GM12878 (cell line): Measurements from ENCODE around the gene SORL1. TPM values are rescaled to one million over a fixed set of nuclear protein-coding genes. Genes with fewer than 3 reads are reported as not detected.

Experiments
- ATAC-seq: fragments of 200-7000 bp; cut with Tn5 transposase; 3 replicates; pipeline ENCODE4 v1.9.1; 2020; ENCODE audit warnings: mild to moderate bottlenecking, moderate library complexity
- BruUV-seq: library from RNA; stranded (reverse); fragments of 400-500 nt; replicated peaks from 2 replicates; lab custom pipeline; 2021; lab: Mats Ljungman, UMichigan
- CTCF ChIA-PET: fragments of 300-600 bp; sonication (Branson Sonifier 250); formaldehyde crosslinking; extraction: SDS; loops from one replicate; lab custom pipeline; 2021; ENCODE audit warnings: inconsistent platforms; lab: Yijun Ruan, JAX
- POLR2A ChIA-PET: fragments of 350-600 bp; formaldehyde crosslinking; extraction: SDS; loops from one replicate; lab custom pipeline; 2021; ENCODE audit warnings: inconsistent platforms; lab: Charles Lee
- RAD21 ChIA-PET: fragments of 300-600 bp; sonication (Branson Sonifier 250); formaldehyde crosslinking; loops from one replicate; lab custom pipeline; 2023; ENCODE audit warnings: antibody characterized with exemption; ENCODE audit not compliant: unreplicated experiment; lab: Charles Lee
- SMC1A ChIA-PET: fragments of 300-600 bp; sonication (Branson Sonifier 250); formaldehyde crosslinking; loops from one replicate; lab custom pipeline; 2023; ENCODE audit not compliant: unreplicated experiment, uncharacterized antibody; lab: Charles Lee
- DNase-seq: peaks from one replicate; pipeline ENCODE4 v3.0.0-alpha.2; 2011; ENCODE audit warnings: low read depth, low spot score
- FAIRE-seq: peaks from 3 replicates; lab custom pipeline; 2011; peaks lifted over from hg19 to GRCh38; lab: Jason Lieb, UNC
- H2AFZ ChIP-seq: 2 replicates; pipeline ENCODE4 v1.6.0; 2011; ENCODE audit warnings: low read depth, low read length, control low read depth; ENCODE audit not compliant: control insufficient read depth
- H3K27ac ChIP-seq: 2 replicates; pipeline ENCODE4 v1.5.1; 2011; ENCODE audit warnings: control low read depth; ENCODE audit not compliant: control insufficient read depth, insufficient read depth
- H3K27me3 ChIP-seq, 2 experiments: replicated peaks in 1 of 2; 2 replicates each; pipeline versions ENCODE4 v1.6.0 to v1.6.1; 2011; ENCODE audit warnings: low read length in 1 of 2; ENCODE audit not compliant: control insufficient read depth in 2 of 2, insufficient read depth in 2 of 2
- H3K36me3 ChIP-seq, 2 experiments: 2 replicates each; pipeline ENCODE4 v1.5.1; 2011; ENCODE audit warnings: low read length in 1 of 2; ENCODE audit not compliant: control insufficient read depth in 2 of 2, insufficient read depth in 2 of 2
- H3K4me1 ChIP-seq: 2 replicates; pipeline ENCODE4 v1.6.1; 2011; ENCODE audit warnings: mild to moderate bottlenecking, low read length, moderate library complexity, mixed read lengths; ENCODE audit not compliant: control insufficient read depth, insufficient read depth
- H3K4me2 ChIP-seq: 2 replicates; pipeline ENCODE4 v1.6.0; 2011; ENCODE audit warnings: control low read depth; ENCODE audit not compliant: control insufficient read depth, insufficient read depth
- H3K4me3 ChIP-seq: fragments of 200-600 bp; sonication (generic); 2 replicates; pipeline ENCODE4 v1.5.1; 2016
- H3K79me2 ChIP-seq: 2 replicates; pipeline ENCODE4 v1.6.0; 2011; ENCODE audit warnings: low read length; ENCODE audit not compliant: control insufficient read depth, insufficient read depth
- H3K9ac ChIP-seq: 2 replicates; pipeline ENCODE4 v1.8.0; 2011; ENCODE audit warnings: low read length, control low read depth, mixed read lengths; ENCODE audit not compliant: control insufficient read depth, insufficient read depth
- H3K9me3 ChIP-seq: replicated peaks from 3 replicates; pipeline ENCODE4 v1.5.1; 2011; ENCODE audit warnings: mild to moderate bottlenecking, low read length; ENCODE audit not compliant: control insufficient read depth, insufficient read depth
- H4K20me1 ChIP-seq: 2 replicates; pipeline ENCODE4 v1.6.0; 2011; ENCODE audit not compliant: control insufficient read depth, insufficient read depth
- BCLAF1 ChIP-seq: fragments of 450-650 bp; IDR thresholded peaks from 2 replicates; pipeline ENCODE4 v1.6.1; 2017; ENCODE audit warnings: antibody characterized with exemption, mild to moderate bottlenecking, moderate library complexity
- HDGF ChIP-seq: fragments of 450-650 bp; IDR thresholded peaks from 2 replicates; pipeline ENCODE4 v1.6.1; 2016; ENCODE audit warnings: antibody characterized with exemption
- HSF1 ChIP-seq: fragments of 150-350 bp; IDR thresholded peaks from 2 replicates; pipeline ENCODE4 v1.6.1; 2014; ENCODE audit warnings: mild to moderate bottlenecking, low read depth, low read length
- RAD21 ChIP-seq: IDR thresholded peaks from 2 replicates; pipeline ENCODE4 v1.6.1; 2011; ENCODE audit warnings: mild to moderate bottlenecking, low read depth, low read length, moderate library complexity; ENCODE audit not compliant: insufficient read depth
- SMAD5 ChIP-seq: IDR thresholded peaks from 2 replicates; pipeline ENCODE4 v1.6.1; 2016; ENCODE audit warnings: antibody characterized with exemption, low read depth
- SMC3 ChIP-seq: IDR thresholded peaks from 2 replicates; pipeline ENCODE4 v1.6.1; 2011; ENCODE audit warnings: low read length, improper control_type of control experiment, borderline replicate concordance
- SREBF2 ChIP-seq: IDR thresholded peaks from 2 replicates; pipeline ENCODE4 v1.6.1; 2012; ENCODE audit warnings: mild to moderate bottlenecking, low read length
- TCF12 ChIP-seq: IDR thresholded peaks from 2 replicates; pipeline ENCODE4 v1.6.1; 2011; ENCODE audit warnings: low read depth, mild to moderate bottlenecking, low read length
- ZBTB11 ChIP-seq: fragments of 450-650 bp; formaldehyde crosslinking; IDR thresholded peaks from 2 replicates; pipeline ENCODE4 v1.5.0; 2022; ENCODE audit warnings: mild to moderate bottlenecking, missing genetic modification characterization
- WGBS: methylation state at CpG from one replicate; pipeline ENCODE4 v1.1.6; 2016; ENCODE audit warnings: low lambda C conversion rate; ENCODE audit not compliant: insufficient replicate concordance, insufficient coverage; ENCODE audit errors: missing lambda C conversion rate; 5-methylcytosine and 5-hydroxymethylcytosine counted together
- in situ Hi-C: fragments of 300-500 bp; cut with MboI; formaldehyde crosslinking; loops from 9 replicates; pipeline ENCODE4 v1.14.3; 2018; ENCODE audit warnings: mixed read lengths
- intact Hi-C: fragments of 100-400 bp; cut with micrococcal nuclease; formaldehyde crosslinking; loops from one replicate; pipeline ENCODE4 v1.14.2; 2022; ENCODE audit not compliant: unreplicated experiment
- polyA plus RNA-seq, 11 experiments: library from polyadenylated mRNA; depleted of rRNA in 4 of 11; unstranded in 6 of 11; stranded (reverse) in 5 of 11; fragments of >200 nt; fragmentation: Nextera tagmentation in 4 of 11; fragmentation: Illumina TruSeq in 1 of 11; extraction: Ambion mirVana in 4 of 11; extraction: Trizol in 1 of 11; gene quantifications; 1 replicate in 1 of 11; 2 replicates in 10 of 11; pipeline versions ENCODE4 v1.2.1 to v1.2.3, GENCODE V29; 2011 to 2016; ENCODE audit warnings: inconsistent platforms in 2 of 11, missing spikeins in 2 of 11, low read depth in 1 of 11
- total RNA-seq, 4 experiments: library from RNA; depleted of rRNA in 3 of 4; stranded (reverse); fragments of >200 nt in 3 of 4; fragmentation: Illumina TruSeq in 1 of 4; extraction: Trizol in 1 of 4; gene quantifications; 2 replicates each; pipeline versions ENCODE4 v1.2.1 to v1.2.3, GENCODE V29; 2013 to 2021
- TF ChIP-seq, protein P1 (sequence below), 3 experiments: IDR thresholded peaks in 2 of 3; conservative IDR thresholded peaks in 1 of 3; 2 replicates each; pipeline ENCODE4 v1.5.1; 2011; ENCODE audit warnings: low read depth in 3 of 3, low read length in 3 of 3, mild to moderate bottlenecking in 3 of 3, control low read depth in 2 of 3, moderate library complexity in 2 of 3, inconsistent platforms in 1 of 3, mixed read lengths in 1 of 3; ENCODE audit not compliant: control insufficient read depth in 2 of 3, insufficient read depth in 1 of 3; ENCODE audit errors: extremely low read depth in 1 of 3
- TF ChIP-seq, protein P2 (sequence below): IDR thresholded peaks from 2 replicates; pipeline ENCODE4 v1.6.1; 2012; ENCODE audit warnings: low read depth, low read length, improper control_type of control experiment

SORL1 gene
- total and polyA plus RNA-seq, 10 of the 15 experiments (the other 5 are each of a cell fraction or from before 2014, with no cell fraction given) = 20.2 to 107 (median 59.9) TPM

- no peak for TF ChIP-seq BCLAF1
Observed at GRCh38 chr11:121607341-121607740, 155.2 kb downstream of the SORL1 start (continued).

GRCh38 chr11:121608545-121609098 lies 156.5 kb downstream of the SORL1 start:
- no TSS peak for BruUV-seq
- no peak for ATAC-seq
- 98% methylated on average over 9 of the region's 9 CpGs for WGBS
- H3K27ac ChIP-seq = no peak overlapping the region
- POLR2A ChIA-PET = no interaction called here
- CTCF ChIA-PET = no interaction called here
- no peak for FAIRE-seq
- RAD21 ChIA-PET = interaction anchor here (0.5 kb wide), 1 partner anchor 286 kb away, joined by 3 read pairs; no protein-coding TSS in a partner anchor
- SMC1A ChIA-PET = no interaction called here
- H4K20me1 ChIP-seq = no peaks in the 10 kb centered on the region
- H3K9ac ChIP-seq = no peak overlapping the region
- no peak overlapping the region for H3K4me2 ChIP-seq
- H2AFZ ChIP-seq = no peak overlapping the region
- DNase-seq = no peak
- in situ Hi-C loops = no loop called here
- no peaks in the 10 kb centered on the region for H3K9me3 ChIP-seq
- intact Hi-C loops = no loop called here
- no peaks in the 10 kb centered on the region for H3K79me2 ChIP-seq
- peaks cover 42 to 62% of the 10 kb centered on the region in 2 experiments for H3K36me3 ChIP-seq
- H3K27me3 ChIP-seq = no peaks in the 10 kb centered on the region
- H3K4me3 ChIP-seq = no peak overlapping the region
- H3K4me1 ChIP-seq = no peaks in the 10 kb centered on the region
- TF ChIP-seq, protein P1, sequence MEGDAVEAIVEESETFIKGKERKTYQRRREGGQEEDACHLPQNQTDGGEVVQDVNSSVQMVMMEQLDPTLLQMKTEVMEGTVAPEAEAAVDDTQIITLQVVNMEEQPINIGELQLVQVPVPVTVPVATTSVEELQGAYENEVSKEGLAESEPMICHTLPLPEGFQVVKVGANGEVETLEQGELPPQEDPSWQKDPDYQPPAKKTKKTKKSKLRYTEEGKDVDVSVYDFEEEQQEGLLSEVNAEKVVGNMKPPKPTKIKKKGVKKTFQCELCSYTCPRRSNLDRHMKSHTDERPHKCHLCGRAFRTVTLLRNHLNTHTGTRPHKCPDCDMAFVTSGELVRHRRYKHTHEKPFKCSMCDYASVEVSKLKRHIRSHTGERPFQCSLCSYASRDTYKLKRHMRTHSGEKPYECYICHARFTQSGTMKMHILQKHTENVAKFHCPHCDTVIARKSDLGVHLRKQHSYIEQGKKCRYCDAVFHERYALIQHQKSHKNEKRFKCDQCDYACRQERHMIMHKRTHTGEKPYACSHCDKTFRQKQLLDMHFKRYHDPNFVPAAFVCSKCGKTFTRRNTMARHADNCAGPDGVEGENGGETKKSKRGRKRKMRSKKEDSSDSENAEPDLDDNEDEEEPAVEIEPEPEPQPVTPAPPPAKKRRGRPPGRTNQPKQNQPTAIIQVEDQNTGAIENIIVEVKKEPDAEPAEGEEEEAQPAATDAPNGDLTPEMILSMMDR (IDR thresholded peaks at IDR 0.05 in 2 of 3, conservative IDR thresholded peaks at IDR 0.05 in 1 of 3; ENCODE audit: control insufficient read depth in 2 of 3, extremely low read depth in 1 of 3, insufficient read depth in 1 of 3, low read depth in 3 of 3, low read length in 3 of 3) = no peak
- TF ChIP-seq RAD21 (no peak), HDGF (no peak), ZBTB11 (CRISPR knock-in tag) (no peak), SREBF2 (no peak), HSF1 (no peak), SMC3 (no peak), TCF12 (no peak), SMAD5 (no peak)
- TF ChIP-seq, protein P2, sequence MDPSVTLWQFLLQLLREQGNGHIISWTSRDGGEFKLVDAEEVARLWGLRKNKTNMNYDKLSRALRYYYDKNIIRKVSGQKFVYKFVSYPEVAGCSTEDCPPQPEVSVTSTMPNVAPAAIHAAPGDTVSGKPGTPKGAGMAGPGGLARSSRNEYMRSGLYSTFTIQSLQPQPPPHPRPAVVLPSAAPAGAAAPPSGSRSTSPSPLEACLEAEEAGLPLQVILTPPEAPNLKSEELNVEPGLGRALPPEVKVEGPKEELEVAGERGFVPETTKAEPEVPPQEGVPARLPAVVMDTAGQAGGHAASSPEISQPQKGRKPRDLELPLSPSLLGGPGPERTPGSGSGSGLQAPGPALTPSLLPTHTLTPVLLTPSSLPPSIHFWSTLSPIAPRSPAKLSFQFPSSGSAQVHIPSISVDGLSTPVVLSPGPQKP = no peak
